Suprapubic skin (tissue), 4 donors: ENCODE measurements around the gene LINGO1.

Experiments
- CTCF ChIP-seq, 2 donors: fragments of 200-600 bp in 1 of 2; fragments of 450-650 bp in 1 of 2; sonication (generic) in 1 of 2; IDR thresholded peaks; one replicate each; pipeline ENCODE4 v1.5.1; 2016 to 2019; ENCODE audit warnings: antibody characterized with exemption in 2 of 2, mild to moderate bottlenecking in 1 of 2, moderate library complexity in 1 of 2
- EP300 ChIP-seq: sonication (generic); formaldehyde crosslinking; IDR thresholded peaks from one replicate; pipeline ENCODE4 v1.6.1; 2017; ENCODE audit warnings: antibody characterized with exemption
- POLR2AphosphoS5 ChIP-seq, 3 donors: sonication (generic); formaldehyde crosslinking; IDR thresholded peaks; one replicate each; pipeline ENCODE4 v1.6.1; 2017; ENCODE audit warnings: antibody characterized with exemption in 3 of 3

- TF ChIP-seq CTCF (IDR thresholded peaks at IDR 0.05) (no peak), POLR2AphosphoS5 (IDR thresholded peaks at IDR 0.05) (no peak), EP300 (no peak)
These were observed 48.5 kb downstream of the LINGO1 start for GRCh38 chr15:77584201-77584600.
